ENCODE measurements around the gene CDC34.

The CDC34 gene

GRCh38 chr19:554817-555216 is 23.3 kb downstream of the CDC34 start:
- H3K27me3 ChIP-seq (ENCODE audit: control insufficient read depth, low read length), result no peaks in the 10 kb centered on the region
- no peaks in the 10 kb centered on the region for H3F3A ChIP-seq (ENCODE audit: control insufficient read depth, insufficient read depth)
- no peaks in the 10 kb centered on the region for H3K9me3 ChIP-seq (ENCODE audit: control insufficient read depth, insufficient read depth, low read length)
- no peak overlapping the region for H3K4me3 ChIP-seq (ENCODE audit: low read length)
- no peaks in the 10 kb centered on the region for H3K9me2 ChIP-seq (replicated peaks; ENCODE audit: control insufficient read depth, low read length)
- TF ChIP-seq EZH2phosphoT487 (IDR thresholded peaks at IDR 0.05; ENCODE audit: borderline replicate concordance, low read length), result no peak
- TF ChIP-seq, protein P1, sequence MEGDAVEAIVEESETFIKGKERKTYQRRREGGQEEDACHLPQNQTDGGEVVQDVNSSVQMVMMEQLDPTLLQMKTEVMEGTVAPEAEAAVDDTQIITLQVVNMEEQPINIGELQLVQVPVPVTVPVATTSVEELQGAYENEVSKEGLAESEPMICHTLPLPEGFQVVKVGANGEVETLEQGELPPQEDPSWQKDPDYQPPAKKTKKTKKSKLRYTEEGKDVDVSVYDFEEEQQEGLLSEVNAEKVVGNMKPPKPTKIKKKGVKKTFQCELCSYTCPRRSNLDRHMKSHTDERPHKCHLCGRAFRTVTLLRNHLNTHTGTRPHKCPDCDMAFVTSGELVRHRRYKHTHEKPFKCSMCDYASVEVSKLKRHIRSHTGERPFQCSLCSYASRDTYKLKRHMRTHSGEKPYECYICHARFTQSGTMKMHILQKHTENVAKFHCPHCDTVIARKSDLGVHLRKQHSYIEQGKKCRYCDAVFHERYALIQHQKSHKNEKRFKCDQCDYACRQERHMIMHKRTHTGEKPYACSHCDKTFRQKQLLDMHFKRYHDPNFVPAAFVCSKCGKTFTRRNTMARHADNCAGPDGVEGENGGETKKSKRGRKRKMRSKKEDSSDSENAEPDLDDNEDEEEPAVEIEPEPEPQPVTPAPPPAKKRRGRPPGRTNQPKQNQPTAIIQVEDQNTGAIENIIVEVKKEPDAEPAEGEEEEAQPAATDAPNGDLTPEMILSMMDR (IDR thresholded peaks at IDR 0.05; ENCODE audit: low read depth, low read length, poor library complexity, severe bottlenecking), result no peak
- no peaks in the 10 kb centered on the region for H3K4me1 ChIP-seq (ENCODE audit: control insufficient read depth, low read length)
- H4K20me1 ChIP-seq (ENCODE audit: control insufficient read depth, insufficient read depth, low read depth, low read length), result no peaks in the 10 kb centered on the region
- H3K27ac ChIP-seq (ENCODE audit: low read depth, low read length), result no peak overlapping the region
- no peaks in the 10 kb centered on the region for H3K79me2 ChIP-seq (ENCODE audit: control insufficient read depth, low read length)
- H3K4me2 ChIP-seq (ENCODE audit: low read length), result no peak overlapping the region
- H3K36me3 ChIP-seq (ENCODE audit: control insufficient read depth, low read length), result no peaks in the 10 kb centered on the region

GRCh38 chr19:555474-555808 is 23.9 kb downstream of the CDC34 start:
- Histone ChIP-seq H3K79me2 (ENCODE audit: control insufficient read depth, low read length) (no peaks in the 10 kb centered on the region), H4K20me1 (ENCODE audit: control insufficient read depth, insufficient read depth, low read depth, low read length) (no peaks in the 10 kb centered on the region), H3K4me1 (ENCODE audit: control insufficient read depth, low read length) (no peaks in the 10 kb centered on the region), H3K27me3 (ENCODE audit: control insufficient read depth, low read length) (no peaks in the 10 kb centered on the region), H3K4me2 (ENCODE audit: low read length) (no peak overlapping the region), H3K9me3 (ENCODE audit: control insufficient read depth, insufficient read depth, low read length) (no peaks in the 10 kb centered on the region), H3K36me3 (ENCODE audit: control insufficient read depth, low read length) (no peaks in the 10 kb centered on the region), H3F3A (ENCODE audit: control insufficient read depth, insufficient read depth) (no peaks in the 10 kb centered on the region), H3K27ac (ENCODE audit: low read depth, low read length) (no peak overlapping the region), H3K4me3 (ENCODE audit: low read length) (no peak overlapping the region), H3K9me2 (replicated peaks; ENCODE audit: control insufficient read depth, low read length) (no peaks in the 10 kb centered on the region)
- TF ChIP-seq, protein P1 (IDR thresholded peaks at IDR 0.05; ENCODE audit: low read depth, low read length, poor library complexity, severe bottlenecking), result no peak
- no peak for TF ChIP-seq EZH2phosphoT487 (IDR thresholded peaks at IDR 0.05; ENCODE audit: borderline replicate concordance, low read length)

DNA sequence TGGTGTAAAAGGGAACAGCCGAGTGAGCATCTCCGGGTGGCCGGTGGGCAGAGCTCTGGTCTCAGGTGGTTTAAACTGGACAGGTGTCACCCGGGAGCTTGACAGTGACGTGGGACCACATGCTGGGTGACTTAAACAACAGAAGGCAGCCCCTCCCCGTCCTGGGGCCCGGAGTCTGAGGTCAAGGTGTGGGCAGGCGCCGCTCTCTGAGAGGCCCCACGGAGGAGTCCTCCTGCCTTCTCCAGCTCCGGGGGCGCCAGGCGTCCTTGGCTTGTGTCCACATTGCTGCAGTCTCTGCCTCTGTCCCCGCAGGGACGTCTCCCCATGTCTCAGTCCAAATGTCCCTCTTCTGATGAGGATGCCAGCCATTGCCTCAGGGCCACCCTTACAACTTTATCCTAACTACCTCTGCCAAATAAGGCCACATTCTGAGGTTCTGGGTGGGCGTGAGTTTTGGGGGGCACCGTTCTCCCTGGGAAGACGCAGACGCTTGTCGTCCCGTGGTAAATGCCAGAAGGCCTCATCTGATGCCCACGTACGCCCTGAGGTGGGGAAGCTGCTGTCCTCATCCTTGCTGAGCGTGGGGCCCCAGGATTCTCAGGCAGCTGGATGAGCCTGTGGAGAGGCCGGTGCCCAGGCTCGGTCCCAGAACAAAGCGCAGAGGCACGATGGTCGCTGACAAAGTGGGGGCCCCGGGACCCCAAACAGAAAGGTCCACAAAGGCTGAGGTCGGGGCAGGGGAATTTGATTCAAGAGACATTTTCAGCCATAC is 25.2 kb downstream of the CDC34 start:
- Histone ChIP-seq H3K4me1 (ENCODE audit: control insufficient read depth, low read length) (no peaks in the 10 kb centered on the region), H3K4me3 (ENCODE audit: low read length) (no peak overlapping the region), H3K4me2 (ENCODE audit: low read length) (no peak overlapping the region), H3F3A (ENCODE audit: control insufficient read depth, insufficient read depth) (no peaks in the 10 kb centered on the region), H3K36me3 (ENCODE audit: control insufficient read depth, low read length) (no peaks in the 10 kb centered on the region), H3K79me2 (ENCODE audit: control insufficient read depth, low read length) (no peaks in the 10 kb centered on the region), H4K20me1 (ENCODE audit: control insufficient read depth, insufficient read depth, low read depth, low read length) (no peaks in the 10 kb centered on the region), H3K27ac (ENCODE audit: low read depth, low read length) (no peak overlapping the region), H3K9me3 (ENCODE audit: control insufficient read depth, insufficient read depth, low read length) (no peaks in the 10 kb centered on the region), H3K27me3 (ENCODE audit: control insufficient read depth, low read length) (no peaks in the 10 kb centered on the region), H3K9me2 (replicated peaks; ENCODE audit: control insufficient read depth, low read length) (no peaks in the 10 kb centered on the region)
- TF ChIP-seq, protein P1 (IDR thresholded peaks at IDR 0.05; ENCODE audit: low read depth, low read length, poor library complexity, severe bottlenecking), result no peak
- no peak for TF ChIP-seq EZH2phosphoT487 (IDR thresholded peaks at IDR 0.05; ENCODE audit: borderline replicate concordance, low read length)
